Mammary epithelial cell (primary cell): ENCODE measurements around the gene UBQLN4.

ENCODE experiments used
- CTCF ChIP-seq, 2 donors: IDR thresholded peaks in 1 of 2; conservative IDR thresholded peaks in 1 of 2; 2 replicates each; pipeline ENCODE4 v1.5.1; 2011 to 2012; ENCODE audit warnings: inconsistent platforms in 2 of 2, low read length in 2 of 2, mild to moderate bottlenecking in 2 of 2, control low read depth in 1 of 2, low read depth in 1 of 2; ENCODE audit not compliant: insufficient read depth in 1 of 2; ENCODE audit errors: extremely low read depth in 1 of 2
- EZH2 ChIP-seq: IDR thresholded peaks from 2 replicates; pipeline ENCODE4 v1.6.1; 2012; ENCODE audit warnings: low read length, inconsistent platforms, borderline replicate concordance

- TF ChIP-seq CTCF (conservative IDR thresholded peaks at IDR 0.05 in 1 of 2, IDR thresholded peaks at IDR 0.05 in 1 of 2; ENCODE audit: extremely low read depth in 1 of 2, insufficient read depth in 1 of 2, low read depth in 1 of 2, low read length in 2 of 2) (no peak), EZH2 (no peak)
Observed at GRCh38 chr1:156026588-156026987, 27.0 kb downstream of the UBQLN4 start.
